Dermis microvascular lymphatic vessel endothelial cell (primary cell): Measurements from ENCODE around the gene EIF6. TPM values are rescaled to one million over a fixed set of nuclear protein-coding genes. Genes with fewer than 3 reads are reported as not detected.

Source experiments
- DNase-seq, 2 donors: peaks; one replicate each; pipeline versions ENCODE4 v3.0.0 to v3.0.0-alpha.2; 2010; ENCODE audit warnings: low read depth in 2 of 2
- total RNA-seq: library from RNA; depleted of rRNA; stranded (reverse); fragments of >200 nt; gene quantifications from 2 replicates; pipeline ENCODE4 v1.2.1, GENCODE V29; 2014

The EIF6 gene
- total RNA-seq, 1 donor from 2014 or later, result 173 TPM

- no peak for DNase-seq
Observed at GRCh38 chr20:35295674-35296073, 11.1 kb upstream of the EIF6 start.

- no peak for DNase-seq
Observed at GRCh38 chr20:35295058-35295457, 10.5 kb upstream of the EIF6 start.

- no peak for DNase-seq
Observed at GRCh38 chr20:35294293-35294685, 9.7 kb upstream of the EIF6 start.

- no peak for DNase-seq
Observed at GRCh38 chr20:35293303-35294292, 9.0 kb upstream of the EIF6 start.

- no peak for DNase-seq
Observed at GRCh38 chr20:35292504-35293285, 8.1 kb upstream of the EIF6 start.

GRCh38 chr20:35291654-35292503 is 7.3 kb upstream of the EIF6 start, which contains the start of gene FAM83C:
Gene FAM83C (minus strand): TSS chr20:35292425. CDS start chr20:35292304, 121 bp downstream.
- DNase-seq, result no peak

GRCh38 chr20:35290887-35291417 is 6.4 kb upstream of the EIF6 start:
- no peak for DNase-seq

- DNase-seq, result no peak
Observed at GRCh38 chr20:35290186-35290886, 5.8 kb upstream of the EIF6 start.

- no peak for DNase-seq
Observed at GRCh38 chr20:35288325-35289060, 3.9 kb upstream of the EIF6 start.

- DNase-seq, result no peak
Observed at GRCh38 chr20:35287509-35288324, 3.1 kb upstream of the EIF6 start.

- DNase-seq, result no peak
Observed at GRCh38 chr20:35286899-35287508, 2.4 kb upstream of the EIF6 start.

- no peak for DNase-seq
Observed at GRCh38 chr20:35286077-35286898, 1.7 kb upstream of the EIF6 start.

- no peak for DNase-seq
Observed at GRCh38 chr20:35285806-35286076, 1.2 kb upstream of the EIF6 start.

GRCh38 chr20:35284992-35285805 is 627 bp upstream of the EIF6 start:
- DNase-seq, result no peak

- no peak for DNase-seq
Observed at GRCh38 chr20:35283441-35284266, 918 bp downstream of the EIF6 start.

- DNase-seq, result no peak
Observed at GRCh38 chr20:35281506-35282101, 3.0 kb downstream of the EIF6 start.
